Activated CD4-positive, alpha-beta T cell treated with anti-CD3 and anti-CD28 coated beads, Interleukin-2, amount 10 ng/mL, durations not matched to agents 7 days and 5 days (primary cell): ENCODE measurements around the gene B9D1. TPM values are rescaled to one million over a fixed set of nuclear protein-coding genes. Genes with fewer than 3 reads are reported as not detected.

Source experiments
- CTCF ChIA-PET: fragments of 350-600 bp; sonication (Branson Sonifier 250); formaldehyde crosslinking; loops from one replicate; lab custom pipeline; 2021; ENCODE audit warnings: antibody characterized with exemption; lab: Charles Lee
- POLR2A ChIA-PET: fragments of 350-600 bp; sonication (Branson Sonifier 250); formaldehyde crosslinking; loops from one replicate; lab custom pipeline; 2021; ENCODE audit warnings: antibody characterized with exemption; lab: Charles Lee
- DNase-seq: peaks from one replicate; pipeline ENCODE4 v3.0.0-alpha.2; 2020
- H3K27ac Mint-ChIP-seq: one replicate; pipeline ENCODE4 v1.8.0; 2021; ENCODE audit warnings: mild to moderate bottlenecking, moderate library complexity, mixed read lengths
- H3K27me3 Mint-ChIP-seq: one replicate; pipeline ENCODE4 v1.8.0; 2021; ENCODE audit warnings: mixed read lengths
- H3K36me3 Mint-ChIP-seq: one replicate; pipeline ENCODE4 v1.8.0; 2021; ENCODE audit warnings: low read depth, mixed read lengths
- H3K4me1 Mint-ChIP-seq: one replicate; pipeline ENCODE4 v1.8.0; 2021; ENCODE audit warnings: mixed read lengths
- H3K4me3 Mint-ChIP-seq: one replicate; pipeline ENCODE4 v1.8.0; 2021; ENCODE audit warnings: mild to moderate bottlenecking, moderate library complexity, mixed read lengths
- H3K9me3 Mint-ChIP-seq: one replicate; pipeline ENCODE4 v1.8.0; 2021; ENCODE audit warnings: mixed read lengths
- total RNA-seq, 2 experiments: library from RNA; stranded (reverse); gene quantifications; one replicate each; pipeline ENCODE4 v1.2.3, GENCODE V29; 2021

B9D1 gene
- total RNA-seq, 2 experiments from 2014 or later: 1.3 to 1.6 TPM

DNA sequence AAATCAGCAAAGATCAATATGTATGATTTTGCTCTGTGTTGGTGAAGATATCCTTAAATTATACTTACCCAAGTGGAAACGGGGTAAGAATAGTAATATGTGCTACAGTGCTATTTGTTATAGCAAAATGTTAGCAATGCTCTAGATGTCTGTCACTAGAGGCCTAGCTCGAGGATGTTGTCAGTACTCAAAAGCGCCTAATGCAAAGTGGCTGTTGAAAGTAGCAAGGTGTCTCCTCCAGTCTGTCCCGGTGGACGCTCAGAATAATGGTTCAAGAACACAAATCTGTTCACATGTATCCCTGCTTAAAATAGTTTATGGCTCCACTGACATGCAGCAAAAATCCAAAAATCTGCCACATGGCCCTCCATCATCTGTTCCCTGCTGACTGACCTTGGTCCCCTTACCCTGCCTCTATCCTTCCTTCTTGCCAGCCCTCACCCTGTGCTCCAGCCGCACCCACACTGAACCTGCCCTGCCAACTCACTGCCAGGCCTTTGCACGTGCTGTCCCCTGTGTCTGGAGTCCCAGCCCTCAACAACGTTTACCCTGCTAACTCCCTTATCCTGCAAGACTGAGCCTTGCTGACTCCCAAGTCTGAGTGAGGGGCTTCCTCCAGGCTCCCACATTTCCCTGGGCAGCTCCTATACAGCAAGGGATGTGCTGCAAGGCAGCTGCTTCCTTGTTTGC lies 38.9 kb upstream of the B9D1 start:
- no peaks in the 10 kb centered on the region for H3K4me1 Mint-ChIP-seq
- peaks cover 9% of the 10 kb centered on the region for H3K27me3 Mint-ChIP-seq
- H3K4me3 Mint-ChIP-seq: no peak overlapping the region
- no peak overlapping the region for H3K27ac Mint-ChIP-seq
- H3K9me3 Mint-ChIP-seq: no peaks in the 10 kb centered on the region
- CTCF ChIA-PET: no interaction called here
- POLR2A ChIA-PET: no interaction called here
- H3K36me3 Mint-ChIP-seq: no peaks in the 10 kb centered on the region
- DNase-seq: no peak

DNA sequence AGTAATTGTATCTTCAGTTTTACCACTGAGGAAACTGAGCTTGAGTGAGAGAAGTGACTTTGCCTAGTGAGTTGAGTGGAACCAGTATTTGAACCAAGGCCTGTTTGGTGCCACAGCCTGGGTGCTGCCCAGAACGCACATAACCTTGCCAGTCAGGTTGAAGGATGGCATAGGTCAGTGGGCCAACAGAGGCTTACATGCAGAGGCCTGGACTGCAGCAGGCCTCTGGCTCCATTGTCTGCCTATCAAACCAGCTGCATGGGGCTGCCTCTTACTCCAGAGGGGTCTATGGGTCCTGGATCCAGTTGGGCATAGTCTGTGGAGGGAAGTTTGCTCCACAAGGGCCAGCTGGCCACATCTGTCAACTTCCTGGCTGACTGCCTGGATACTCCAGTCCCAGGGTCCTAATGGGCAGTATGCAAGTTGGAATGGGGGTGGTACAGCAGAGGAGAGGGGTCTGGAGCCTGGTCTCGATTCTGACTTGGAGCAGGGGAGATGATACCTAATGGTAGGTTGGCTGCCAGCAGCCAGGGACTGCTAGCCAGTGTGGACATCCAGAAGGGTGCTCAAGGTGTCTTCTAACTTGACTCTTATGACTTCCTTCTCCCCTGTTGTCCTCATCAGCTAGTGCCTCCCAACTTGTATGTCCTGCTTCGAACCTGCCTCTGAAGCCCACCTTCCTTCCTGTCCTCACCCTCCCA lies 37.4 kb upstream of the B9D1 start:
- Mint-ChIP-seq H3K27me3 (peaks cover 14% of the 10 kb centered on the region), H3K36me3 (no peaks in the 10 kb centered on the region), H3K4me3 (no peak overlapping the region), H3K27ac (no peak overlapping the region), H3K4me1 (no peaks in the 10 kb centered on the region), H3K9me3 (no peaks in the 10 kb centered on the region)
- ChIA-PET CTCF (no interaction called here), POLR2A (no interaction called here)
- DNase-seq: no peak

DNA sequence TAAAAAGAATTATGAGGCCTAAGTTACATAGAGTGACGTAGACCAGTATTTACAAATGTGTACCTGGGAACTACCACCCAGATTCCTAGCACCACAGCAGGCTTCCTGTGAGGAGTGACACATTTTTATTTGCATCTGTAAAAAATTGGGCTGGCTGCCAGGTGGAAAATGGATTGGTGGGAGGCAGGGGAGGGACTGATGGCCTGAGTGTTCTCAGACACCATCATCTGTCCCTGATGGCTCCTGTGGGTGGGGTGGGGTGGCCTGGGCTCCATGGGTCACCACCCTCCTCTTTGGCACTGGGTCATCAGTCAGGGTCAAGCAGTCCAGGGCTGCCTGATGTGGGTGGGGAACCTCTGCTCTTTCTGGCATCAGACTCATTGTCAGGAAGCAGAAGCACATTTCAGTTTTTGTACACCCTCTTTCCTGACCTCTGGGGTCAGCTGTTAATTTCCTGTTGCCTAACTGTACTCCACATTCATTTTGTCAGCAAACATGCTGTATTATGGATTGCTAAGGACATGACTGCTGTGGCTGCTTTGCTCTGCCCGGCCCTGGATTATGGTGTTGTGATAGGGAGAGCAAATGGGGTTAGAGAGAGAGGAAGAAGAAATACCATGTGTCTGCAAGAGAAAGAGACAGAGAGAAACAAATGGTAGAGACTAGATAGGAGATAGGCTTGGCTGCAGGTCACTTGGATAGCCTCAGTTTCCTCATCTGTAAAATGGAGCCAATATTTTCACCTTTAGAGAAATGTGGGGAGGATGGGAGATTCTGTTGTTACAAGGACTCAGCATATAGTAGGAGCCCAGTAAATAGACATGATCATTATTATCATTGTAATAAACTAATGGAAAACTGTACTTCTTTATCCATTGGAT lies 36.0 kb upstream of the B9D1 start:
- no peak overlapping the region for H3K27ac Mint-ChIP-seq
- H3K27me3 Mint-ChIP-seq: peaks cover 19% of the 10 kb centered on the region

GRCh38 chr17:19397556-19398041 lies 35.1 kb upstream of the B9D1 start:
- ChIA-PET POLR2A (no interaction called here), CTCF (no interaction called here)
- no peak for DNase-seq
- Mint-ChIP-seq H3K4me3 (no peak overlapping the region), H3K27me3 (peaks cover 28% of the 10 kb centered on the region), H3K9me3 (no peaks in the 10 kb centered on the region), H3K36me3 (no peaks in the 10 kb centered on the region), H3K27ac (no peak overlapping the region), H3K4me1 (no peaks in the 10 kb centered on the region)

More for the DNA sequence above, 36.0 kb upstream of the B9D1 start:
- H3K36me3 Mint-ChIP-seq: no peaks in the 10 kb centered on the region
- no peaks in the 10 kb centered on the region for H3K9me3 Mint-ChIP-seq
- POLR2A ChIA-PET: no interaction called here
- no peak overlapping the region for H3K4me3 Mint-ChIP-seq
- no peak for DNase-seq
- no peaks in the 10 kb centered on the region for H3K4me1 Mint-ChIP-seq
- CTCF ChIA-PET: no interaction called here

DNA sequence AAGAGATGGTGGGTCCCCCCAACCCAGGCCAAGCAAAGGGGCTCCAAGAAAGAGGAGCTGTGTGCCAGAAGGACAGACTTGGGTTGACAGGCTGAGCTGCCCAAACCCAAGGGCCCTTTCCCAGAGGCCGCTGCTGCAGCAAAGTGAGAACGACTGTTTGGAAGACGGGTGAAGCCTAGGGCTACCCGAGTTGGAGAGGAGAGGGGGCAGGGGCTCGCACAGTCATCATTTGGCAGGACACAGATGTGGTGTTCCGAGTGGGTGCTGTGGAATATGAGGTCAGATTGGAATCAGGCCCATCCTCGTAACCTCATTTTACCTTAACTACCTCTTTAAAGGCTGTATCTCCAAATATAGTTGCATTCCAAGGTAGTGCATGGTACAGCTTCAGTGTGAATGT lies 29.8 kb upstream of the B9D1 start:
- DNase-seq: no peak
- Mint-ChIP-seq H3K36me3 (no peaks in the 10 kb centered on the region), H3K9me3 (no peaks in the 10 kb centered on the region), H3K4me1 (no peaks in the 10 kb centered on the region), H3K27me3 (peaks cover 35% of the 10 kb centered on the region), H3K4me3 (no peak overlapping the region), H3K27ac (no peak overlapping the region)
- ChIA-PET CTCF (interaction anchor here (0.6 kb wide), 1 partner anchor 68 kb away, joined by 3 read pairs; no protein-coding TSS in a partner anchor), POLR2A (no interaction called here)

GRCh38 chr17:19391432-19391831 lies 28.9 kb upstream of the B9D1 start:
- no peaks in the 10 kb centered on the region for H3K9me3 Mint-ChIP-seq
- ChIA-PET POLR2A (no interaction called here), CTCF (no interaction called here)
- H3K4me3 Mint-ChIP-seq: no peak overlapping the region
- no peak overlapping the region for H3K27ac Mint-ChIP-seq
- H3K36me3 Mint-ChIP-seq: no peaks in the 10 kb centered on the region
- no peaks in the 10 kb centered on the region for H3K4me1 Mint-ChIP-seq
- H3K27me3 Mint-ChIP-seq: peaks cover 33% of the 10 kb centered on the region
- DNase-seq: no peak

DNA sequence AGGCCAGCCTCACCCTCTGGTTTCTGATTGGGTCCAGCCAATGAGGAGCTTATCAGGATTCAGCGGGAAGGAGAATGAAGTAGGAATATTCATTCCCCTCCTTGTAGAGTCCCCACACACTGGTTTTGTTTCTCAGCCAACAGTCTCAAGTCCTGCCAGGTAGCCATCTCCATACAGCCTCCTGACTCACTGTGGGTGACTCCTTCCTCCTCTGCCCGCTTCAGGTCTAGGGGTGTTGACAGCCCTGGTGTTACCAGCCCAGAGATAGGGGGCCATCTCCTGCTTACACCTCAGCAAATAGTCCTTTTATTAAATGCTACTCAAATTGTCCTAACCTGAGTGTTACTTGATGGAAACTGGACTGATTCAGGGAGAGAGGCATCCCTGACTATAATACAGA lies 28.4 kb upstream of the B9D1 start:
- ChIA-PET POLR2A (no interaction called here), CTCF (no interaction called here)
- Mint-ChIP-seq H3K27ac (no peak overlapping the region), H3K4me1 (no peaks in the 10 kb centered on the region), H3K36me3 (no peaks in the 10 kb centered on the region), H3K27me3 (peaks cover 32% of the 10 kb centered on the region), H3K9me3 (no peaks in the 10 kb centered on the region), H3K4me3 (no peak overlapping the region)
- no peak for DNase-seq

GRCh38 chr17:19388791-19389785 lies 26.6 kb upstream of the B9D1 start:
- DNase-seq: no peak
- ChIA-PET POLR2A (interaction anchor here (0.7 kb wide), 1 partner anchor 11 kb away, joined by 3 read pairs; the partner anchor contains the start of gene MAPK7), CTCF (interaction anchor here (1.2 to 1.6 kb wide), 2 partner anchors 8 to 11 kb away, joined by 3 to 6 read pairs; partner anchors contain the start of gene MAPK7)
- no peak overlapping the region for H3K4me3 Mint-ChIP-seq
- H3K9me3 Mint-ChIP-seq: no peaks in the 10 kb centered on the region
- peaks cover 23% of the 10 kb centered on the region for H3K27me3 Mint-ChIP-seq
- H3K27ac Mint-ChIP-seq: no peak overlapping the region
- H3K36me3 Mint-ChIP-seq: peaks cover 6% of the 10 kb centered on the region
- peaks cover 6% of the 10 kb centered on the region for H3K4me1 Mint-ChIP-seq

DNA sequence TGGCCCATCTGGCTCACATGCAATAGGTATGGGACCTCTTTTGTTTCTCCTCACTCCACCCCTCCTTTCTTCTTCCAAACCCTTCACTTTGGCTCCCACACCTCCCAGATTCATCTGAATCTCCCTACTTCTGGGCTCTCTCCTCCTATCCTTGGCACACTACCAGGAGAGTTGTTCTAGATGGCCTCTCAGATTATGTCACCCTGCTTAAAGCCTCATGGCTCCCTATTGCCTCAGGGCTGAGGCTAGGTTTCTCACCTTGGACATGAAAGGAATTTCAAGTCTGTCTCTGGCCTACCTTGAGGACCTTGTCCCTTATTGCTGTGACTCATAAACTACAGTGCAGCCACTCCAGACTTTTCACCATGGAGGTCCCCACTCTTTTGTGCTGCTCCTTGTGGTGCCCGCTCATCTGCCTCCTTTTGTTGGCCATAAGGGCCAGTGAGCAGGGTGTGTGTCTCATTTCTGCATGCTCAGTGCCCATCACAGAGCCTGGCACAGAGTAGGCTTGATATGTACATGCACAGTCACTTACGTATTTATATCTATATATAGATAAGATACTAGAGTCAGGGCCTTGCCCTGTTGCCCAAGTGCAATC lies 25.5 kb upstream of the B9D1 start:
- CTCF ChIA-PET: interaction anchor here (1.6 kb wide), 1 partner anchor 10 kb away, joined by 6 read pairs; the partner anchor contains the start of gene MAPK7
- DNase-seq: no peak
- no peak overlapping the region for H3K27ac Mint-ChIP-seq

DNA sequence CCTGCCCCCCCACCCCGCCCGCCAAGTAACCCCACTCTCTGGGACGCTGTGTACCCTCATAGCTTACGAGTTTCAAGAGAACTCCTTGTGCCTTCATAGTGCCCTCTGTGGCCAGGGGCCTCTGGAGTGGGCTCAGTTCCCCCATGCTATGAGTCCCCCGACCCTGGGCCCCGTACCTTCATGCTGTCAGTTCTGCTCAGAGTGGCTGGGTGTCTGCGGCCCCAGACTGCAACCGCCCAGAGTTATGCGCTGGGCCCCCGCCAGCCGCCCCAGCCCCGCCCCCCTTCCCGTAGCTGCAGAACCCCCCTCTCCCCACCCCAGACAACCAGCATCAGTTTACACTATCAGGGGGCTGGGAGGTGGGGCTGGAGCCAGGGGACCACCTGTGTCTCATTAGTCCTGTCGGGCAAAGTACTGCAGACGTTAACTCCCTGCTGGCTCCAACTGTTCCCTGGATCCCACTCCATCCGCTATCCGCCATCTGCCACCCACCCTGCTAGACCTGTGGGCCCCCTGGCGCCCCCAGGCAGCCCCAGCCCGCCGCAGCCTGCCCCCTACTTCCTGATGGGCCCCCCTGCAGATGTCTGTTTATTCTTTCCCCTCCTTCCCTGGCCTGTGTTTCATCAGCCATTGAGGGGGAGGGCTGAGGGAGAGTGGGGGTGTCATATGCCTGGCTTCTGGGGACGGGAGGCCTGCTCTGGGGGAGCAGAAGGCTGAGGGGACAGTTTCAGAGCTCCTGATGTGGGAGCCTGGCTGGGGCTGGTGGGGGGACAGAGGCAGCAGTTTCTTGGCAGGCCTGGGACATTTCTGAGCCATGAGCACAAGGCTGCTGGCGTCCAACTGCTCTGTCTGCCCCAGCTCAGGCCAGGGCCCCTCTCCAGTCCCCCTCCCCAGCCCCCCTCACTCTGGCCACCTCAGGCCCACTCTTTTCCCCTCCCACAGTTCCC lies 24.7 kb upstream of the B9D1 start, which contains the start of gene MFAP4:
Gene MFAP4 (minus strand): TSS at position 217 of the 947 bp plus-strand sequence. CDS start 35 bp downstream, at position 182.
- Mint-ChIP-seq H3K27me3 (peaks cover 11% of the 10 kb centered on the region), H3K4me1 (peaks cover 7% of the 10 kb centered on the region), H3K27ac (no peak within 1 kb of the TSS), H3K36me3 (peaks cover 14% of the 10 kb centered on the region), H3K9me3 (no peaks in the 10 kb centered on the region), H3K4me3 (no peak within 1 kb of the TSS)
- no peak for DNase-seq
- ChIA-PET CTCF (interaction anchor here (1.8 kb wide), 1 partner anchor 9 kb away, joined by 7 read pairs; the partner anchor contains the start of gene MAPK7), POLR2A (no interaction called here)

More for the DNA sequence above, 25.5 kb upstream of the B9D1 start:
- peaks cover 11% of the 10 kb centered on the region for H3K36me3 Mint-ChIP-seq
- peaks cover 16% of the 10 kb centered on the region for H3K27me3 Mint-ChIP-seq
- peaks cover 7% of the 10 kb centered on the region for H3K4me1 Mint-ChIP-seq
- H3K9me3 Mint-ChIP-seq: no peaks in the 10 kb centered on the region
- POLR2A ChIA-PET: no interaction called here
- no peak overlapping the region for H3K4me3 Mint-ChIP-seq
